Smooth muscle cell of the brain vasculature (primary cell): ENCODE measurements around the gene C1orf21.
A peak's percentile ranks its signal among the peaks of the same experiment; 100 is the strongest.
"Not testable (repeated sequence)": the region's sequence is repeated elsewhere in the genome, so short reads cannot be mapped to it uniquely, and the experiment has no call there.

Experiments
- DNase-seq: peaks from one replicate; pipeline ENCODE4 v3.0.0-alpha.2; 2012; ENCODE audit warnings: low read depth, low spot score

Gene C1orf21, protein sequence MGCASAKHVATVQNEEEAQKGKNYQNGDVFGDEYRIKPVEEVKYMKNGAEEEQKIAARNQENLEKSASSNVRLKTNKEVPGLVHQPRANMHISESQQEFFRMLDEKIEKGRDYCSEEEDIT

DNA sequence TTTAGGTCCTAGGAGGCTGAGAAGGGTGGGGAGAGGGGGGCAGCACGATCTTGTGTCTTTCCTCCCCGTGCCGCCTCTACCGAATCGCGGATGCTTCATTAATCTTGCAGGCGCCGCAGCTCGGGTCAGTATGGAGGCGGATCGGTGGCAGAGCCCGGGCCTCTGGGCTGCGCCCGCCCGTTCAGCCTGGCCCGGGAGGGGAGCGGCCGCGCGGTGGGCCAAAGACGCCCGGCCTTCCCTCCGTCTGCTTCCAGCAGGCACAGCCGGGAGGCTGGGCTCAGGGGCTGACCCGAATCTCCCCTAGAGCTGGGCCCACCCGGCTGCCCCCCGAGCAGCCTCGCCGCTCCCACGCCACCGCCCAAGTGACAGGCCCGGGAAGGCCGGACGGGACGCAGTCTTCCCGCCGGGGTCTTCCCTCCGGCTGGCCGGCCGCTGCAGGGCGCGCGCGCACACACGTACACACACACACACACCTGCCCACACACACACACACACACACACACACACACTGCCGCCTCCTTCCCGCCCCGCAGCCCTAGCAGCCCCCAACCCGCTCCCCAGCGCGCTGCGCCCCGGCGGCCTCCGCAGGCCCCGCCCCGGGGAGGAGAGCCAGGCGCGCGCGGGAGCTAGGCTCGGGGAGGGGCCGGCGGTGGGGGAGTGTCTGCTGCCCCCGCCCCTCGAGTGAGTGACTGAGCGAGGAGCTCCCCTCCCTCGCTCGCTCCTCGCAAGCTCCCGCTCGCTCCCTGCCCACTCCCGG is at the start of gene C1orf21:
TSS of gene C1orf21 (plus strand) at position 718 of the 757 bp plus-strand sequence. CDS start 90,481 bp downstream, outside the sequence.
- DNase-seq, result peak; percentile 41

DNA sequence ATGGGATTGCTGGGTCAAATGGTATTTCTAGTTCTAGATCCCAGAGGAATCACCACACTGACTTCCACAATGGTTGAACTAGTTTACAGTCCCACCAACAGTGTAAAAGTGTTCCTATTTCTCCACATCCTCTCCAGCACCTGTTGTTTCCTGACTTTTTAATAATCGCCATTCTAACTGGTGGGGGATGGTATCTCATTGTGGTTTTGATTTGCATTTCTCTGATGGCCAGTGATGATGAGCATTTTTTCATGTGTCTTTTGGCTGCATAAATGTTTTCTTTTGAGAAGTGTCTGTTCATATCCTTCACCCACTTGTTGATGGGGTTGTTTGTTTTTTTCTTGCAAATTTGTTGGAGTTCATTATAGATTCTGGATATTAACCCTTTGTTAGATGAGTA is 49.0 kb upstream of the C1orf21 start:
- DNase-seq, result not testable (repeated sequence)

DNA sequence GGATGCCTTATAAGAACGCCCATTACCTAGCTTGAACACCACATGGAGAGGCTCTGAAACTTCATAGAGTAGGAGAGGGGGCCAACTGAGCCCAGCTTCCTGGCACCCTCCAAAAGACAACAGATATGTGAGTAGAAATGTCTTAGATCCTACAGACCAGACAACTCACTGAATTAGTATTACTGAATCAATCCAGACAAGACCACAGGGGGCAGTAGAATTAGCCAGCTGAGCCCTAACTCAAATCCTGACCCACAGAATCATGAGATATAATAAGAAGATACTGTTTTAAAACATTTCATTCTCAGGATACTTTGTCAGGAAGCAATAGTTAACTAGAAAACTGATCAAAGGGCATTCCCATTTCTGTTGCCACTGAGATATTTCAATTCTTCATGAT is 45.8 kb upstream of the C1orf21 start:
- no peak for DNase-seq

DNA sequence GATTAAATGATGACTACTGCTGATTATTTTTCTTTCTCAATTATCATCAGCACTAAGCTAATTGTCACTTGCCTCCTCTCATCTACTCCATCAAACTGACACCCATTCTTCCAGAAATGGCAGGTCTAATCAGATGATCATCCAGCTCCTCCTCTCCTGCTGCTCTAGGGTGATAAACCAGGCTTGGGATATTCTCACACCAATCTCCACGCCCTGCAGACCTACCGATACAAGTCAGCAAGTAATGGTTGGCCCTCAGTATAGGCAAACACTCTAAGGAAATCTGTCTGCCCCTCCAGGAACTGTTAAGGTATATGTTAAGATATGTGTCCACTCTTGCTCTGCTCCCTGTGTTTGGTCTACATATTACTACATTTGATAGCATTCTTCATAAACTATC is 36.3 kb upstream of the C1orf21 start:
- no peak for DNase-seq

DNA sequence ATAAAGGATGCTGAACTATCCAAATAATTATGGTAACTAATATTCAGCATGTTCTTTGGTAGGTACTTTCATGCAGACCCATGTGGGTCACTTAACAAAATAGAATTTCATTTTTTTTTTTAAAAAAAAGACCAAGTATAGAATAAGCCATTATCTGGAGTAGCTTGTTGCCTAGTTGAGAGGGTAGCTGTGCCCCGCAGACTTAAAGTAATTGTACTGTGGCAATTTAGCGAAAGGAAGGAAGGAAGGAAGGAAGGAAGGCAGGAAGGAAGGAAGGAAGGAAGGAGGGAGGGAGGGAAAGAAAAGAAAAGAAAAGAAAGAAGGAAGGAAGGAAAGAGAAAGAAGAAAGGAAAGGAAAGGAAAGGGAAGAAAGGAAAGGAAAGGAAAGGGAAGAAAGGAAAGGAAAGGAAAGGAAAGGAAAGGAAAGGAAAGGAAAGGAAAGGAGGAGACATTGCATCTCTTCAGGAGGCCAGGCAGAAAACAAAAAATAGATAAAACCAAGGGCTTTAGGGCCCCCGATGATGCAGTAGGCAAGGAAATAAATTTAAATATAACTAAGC is 35.3 kb upstream of the C1orf21 start:
- DNase-seq, result no peak

DNA sequence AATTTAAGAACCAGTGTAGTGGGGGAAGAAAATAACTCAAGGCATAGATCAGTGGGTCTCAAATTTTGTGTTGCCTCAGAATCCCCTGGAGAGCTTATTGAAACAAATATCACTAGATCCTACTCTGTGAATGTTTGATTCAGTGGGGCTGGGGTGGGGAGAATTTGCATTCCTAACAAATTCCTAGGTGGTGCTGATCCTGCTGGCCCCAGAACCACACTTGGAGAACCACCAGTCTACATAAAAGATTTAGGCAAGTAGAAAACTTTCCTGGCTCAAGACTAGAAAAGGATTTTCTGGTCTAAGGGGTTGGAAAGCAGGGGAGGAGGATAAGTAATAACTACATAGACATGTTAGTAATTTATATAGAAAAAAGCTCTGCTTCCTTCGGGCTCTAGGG is 34.1 kb upstream of the C1orf21 start:
- no peak for DNase-seq

DNA sequence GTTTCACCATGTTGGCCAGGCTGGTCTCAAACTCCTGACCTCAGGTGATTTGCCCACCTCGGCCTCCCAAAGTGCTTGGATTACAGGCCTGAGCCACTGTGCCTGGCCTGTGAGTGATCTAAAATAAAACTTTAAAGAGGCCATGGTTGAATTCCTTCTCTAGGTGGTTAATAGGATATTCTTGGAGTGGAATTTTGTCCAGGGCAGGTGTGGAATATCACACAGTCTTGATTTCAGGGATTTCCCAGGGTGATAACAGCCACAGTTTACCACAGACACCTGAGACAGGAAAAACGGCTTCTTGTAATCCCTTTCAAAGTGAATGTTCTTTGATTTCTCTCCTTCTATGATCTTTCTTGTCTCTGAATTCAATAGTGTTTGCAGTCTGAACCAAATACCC is 32.1 kb upstream of the C1orf21 start:
- DNase-seq, result no peak

DNA sequence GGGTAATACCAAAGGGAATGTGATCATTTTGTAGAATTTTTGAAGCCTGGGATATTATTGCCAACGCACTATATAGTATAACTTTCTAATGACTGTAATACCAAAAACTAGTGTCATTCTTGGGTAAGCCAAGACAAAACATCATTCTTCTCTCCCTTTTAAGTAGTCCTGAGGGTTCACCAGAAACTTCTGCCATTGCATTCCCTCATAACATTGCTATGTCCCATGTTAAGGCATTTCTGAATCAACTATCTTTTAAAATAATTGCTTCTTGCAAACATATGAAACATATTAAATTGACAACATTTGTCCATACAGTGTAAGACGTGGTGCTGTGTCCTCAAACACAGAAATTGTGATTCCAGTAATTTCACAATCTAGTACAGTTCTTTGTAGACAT is 29.9 kb upstream of the C1orf21 start:
- no peak for DNase-seq

DNA sequence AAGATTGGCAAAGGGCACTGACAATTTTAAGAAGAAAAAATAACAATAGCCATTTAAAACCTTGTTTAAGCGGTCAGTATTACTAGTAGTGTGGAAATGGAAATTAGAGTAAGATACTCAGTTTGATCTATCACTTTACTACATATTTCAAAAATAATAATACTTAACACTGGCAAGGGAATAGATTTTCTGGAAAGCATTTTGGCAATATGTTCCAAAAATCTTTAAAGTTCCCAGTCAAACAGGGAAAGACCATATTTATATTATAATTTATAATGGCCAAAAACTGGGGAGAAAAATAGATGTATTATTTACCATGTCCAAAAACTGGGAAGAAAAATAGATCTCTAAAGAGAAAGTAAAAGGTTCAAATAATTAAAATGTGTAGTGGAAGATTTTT is 28.6 kb upstream of the C1orf21 start:
- no peak for DNase-seq

DNA sequence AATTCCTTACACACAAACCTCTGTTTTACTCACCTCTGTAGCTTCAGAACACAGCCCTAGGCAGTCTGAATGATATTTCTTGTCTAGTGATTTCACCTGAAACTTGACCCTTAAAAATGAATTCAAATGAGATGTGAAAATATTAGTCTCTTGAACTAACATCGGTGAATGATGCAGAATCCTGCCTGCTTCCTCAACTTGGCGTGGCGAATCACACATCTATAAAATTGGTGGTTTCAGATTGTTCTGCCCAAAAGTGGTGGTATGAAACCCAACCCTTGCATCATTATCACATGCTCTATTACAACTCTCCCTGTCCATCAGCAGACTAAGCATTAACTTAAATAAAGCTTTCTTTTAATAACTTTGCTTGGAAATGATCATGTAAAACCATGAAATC is 26.9 kb upstream of the C1orf21 start:
- no peak for DNase-seq

DNA sequence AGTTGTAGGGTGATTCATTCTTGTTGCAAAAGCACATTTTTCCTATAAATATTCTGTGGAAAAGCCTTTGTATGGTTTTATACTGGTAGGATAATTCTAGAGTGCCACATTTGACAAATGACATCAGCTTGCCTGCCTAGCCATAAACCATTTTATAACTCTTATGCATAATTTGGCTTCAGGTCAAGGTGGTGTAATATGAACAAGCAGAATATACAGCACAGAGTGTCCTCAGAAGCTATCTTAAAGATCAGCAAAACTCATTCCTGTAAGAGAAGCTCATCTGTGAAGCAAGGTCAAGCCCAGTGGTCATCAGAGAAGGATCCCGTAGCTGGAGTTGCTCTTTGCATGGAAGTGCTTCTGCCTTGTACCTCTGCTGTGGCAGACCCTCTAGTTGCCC is 24.0 kb upstream of the C1orf21 start:
- DNase-seq, result no peak

DNA sequence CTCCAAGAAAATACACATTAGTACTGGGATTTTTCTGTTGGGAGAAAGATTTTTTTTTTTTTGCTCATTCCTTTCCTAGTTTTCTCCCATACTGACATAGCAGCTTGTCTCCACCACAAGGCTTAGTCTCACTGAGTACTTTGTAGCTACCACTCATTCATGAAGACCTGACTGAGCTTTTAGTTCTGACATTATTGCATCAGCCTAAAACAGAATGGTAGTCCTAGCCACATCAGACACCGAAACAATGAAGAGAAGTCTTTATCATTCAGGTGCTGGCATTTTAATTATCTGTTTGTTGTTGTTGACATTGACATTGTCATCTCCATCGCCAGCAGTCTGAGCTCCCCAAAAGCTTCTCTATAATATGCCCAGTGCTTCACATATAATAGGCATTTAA is 21.1 kb upstream of the C1orf21 start:
- DNase-seq, result no peak

DNA sequence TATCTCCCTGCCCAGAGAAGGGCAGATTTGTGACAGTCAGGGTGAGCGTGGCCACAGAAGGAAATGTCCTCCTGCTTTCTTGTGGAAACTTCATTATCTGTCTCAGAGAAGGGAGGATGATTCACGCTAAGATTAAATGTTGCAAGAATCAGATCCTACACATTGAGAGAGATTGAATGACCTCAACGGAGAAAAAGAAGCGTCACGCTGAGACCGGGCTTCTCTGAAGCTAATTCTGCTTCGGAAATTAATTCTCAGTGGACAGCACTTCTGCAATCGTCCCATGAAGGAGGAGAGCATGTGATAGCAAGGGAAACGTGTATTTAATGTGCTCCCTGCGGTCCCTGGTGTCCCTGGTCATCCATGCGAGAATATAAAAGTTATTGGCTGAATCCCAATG is 19.8 kb upstream of the C1orf21 start:
- no peak for DNase-seq

DNA sequence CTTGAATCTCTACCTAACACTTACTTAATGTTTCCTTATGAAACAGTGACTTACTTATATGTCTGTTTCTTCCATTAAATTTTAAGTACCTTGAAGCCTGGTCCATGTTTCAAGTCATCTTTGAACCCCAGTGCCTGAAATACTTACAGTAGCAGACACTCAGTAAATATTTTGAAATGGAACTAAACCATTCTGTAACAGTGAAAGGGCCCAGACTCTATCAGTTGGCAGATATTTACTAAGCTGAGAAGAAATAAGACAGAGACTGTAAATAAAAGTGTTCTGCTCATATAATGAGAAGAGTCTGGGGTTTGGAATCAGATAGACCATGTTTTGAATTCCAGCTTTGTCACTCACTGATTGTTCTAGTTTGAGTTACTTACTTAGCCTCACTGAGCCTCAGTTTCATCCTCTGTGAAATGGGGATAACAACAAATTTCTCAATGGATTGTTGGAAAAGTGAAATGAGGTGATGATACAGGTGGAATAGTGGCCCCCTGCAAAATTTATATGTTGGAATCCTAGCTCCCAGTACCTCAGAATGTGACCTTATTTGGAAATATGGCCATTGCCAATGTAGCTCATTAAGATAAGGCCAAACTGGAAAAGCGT is 19.3 kb upstream of the C1orf21 start:
- no peak for DNase-seq

DNA sequence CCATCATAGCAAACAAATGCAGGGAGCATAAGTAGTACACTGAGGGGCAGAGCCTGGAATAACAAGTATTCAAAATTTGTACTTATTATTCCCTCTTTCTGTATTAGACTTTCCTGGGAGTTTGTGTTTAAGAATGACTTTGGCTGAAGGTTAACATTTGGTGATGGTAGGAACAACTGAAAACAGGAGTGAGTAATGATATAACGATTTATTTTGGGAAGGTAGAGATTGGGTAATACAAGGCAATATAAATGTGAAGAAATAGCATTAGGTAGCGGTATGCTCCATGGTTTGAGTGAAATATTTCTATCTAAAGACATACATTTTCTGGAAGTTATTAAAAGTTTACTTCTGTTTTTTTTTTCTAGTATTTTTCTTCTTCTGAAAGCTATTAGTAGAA is 18.5 kb upstream of the C1orf21 start:
- DNase-seq, result no peak

DNA sequence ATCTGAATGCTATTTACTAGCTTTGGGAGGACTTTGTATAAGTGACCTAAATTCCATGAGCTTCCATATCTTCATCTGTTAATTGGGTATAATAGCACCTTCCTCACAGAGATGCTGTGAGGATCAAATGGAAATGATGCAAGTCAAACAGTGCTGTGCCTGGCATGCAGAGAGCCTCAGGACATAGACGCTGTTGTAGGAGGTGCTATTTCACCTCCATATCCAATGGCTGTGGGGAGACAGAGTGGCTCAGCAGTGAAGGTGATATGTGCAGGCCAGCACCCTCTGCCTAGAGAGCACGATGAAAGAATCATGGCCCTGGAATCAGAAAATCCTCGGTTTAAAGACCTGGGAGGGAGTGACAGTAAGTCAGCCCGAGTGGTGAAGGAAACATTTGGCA is 16.0 kb upstream of the C1orf21 start:
- DNase-seq, result no peak

DNA sequence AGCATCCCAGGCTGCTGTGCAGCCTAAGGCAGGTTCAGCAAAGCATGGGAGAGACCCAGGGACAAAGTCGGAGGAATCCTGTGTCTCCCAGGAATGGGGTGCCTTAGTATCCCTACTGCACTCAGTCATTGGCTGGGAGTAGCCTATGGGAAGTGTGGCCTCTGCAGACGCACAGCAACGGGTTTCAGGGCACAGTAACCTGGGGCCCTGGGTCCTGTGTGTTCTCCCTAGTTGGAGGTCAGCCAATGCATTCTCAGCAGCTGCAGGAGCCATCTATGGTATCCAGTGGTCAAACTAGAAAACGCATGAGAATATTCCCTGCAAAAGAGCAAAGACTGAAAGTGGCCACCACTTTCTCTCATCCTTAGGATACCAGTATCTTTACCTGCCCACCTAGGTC is 13.7 kb upstream of the C1orf21 start:
- DNase-seq, result no peak

DNA sequence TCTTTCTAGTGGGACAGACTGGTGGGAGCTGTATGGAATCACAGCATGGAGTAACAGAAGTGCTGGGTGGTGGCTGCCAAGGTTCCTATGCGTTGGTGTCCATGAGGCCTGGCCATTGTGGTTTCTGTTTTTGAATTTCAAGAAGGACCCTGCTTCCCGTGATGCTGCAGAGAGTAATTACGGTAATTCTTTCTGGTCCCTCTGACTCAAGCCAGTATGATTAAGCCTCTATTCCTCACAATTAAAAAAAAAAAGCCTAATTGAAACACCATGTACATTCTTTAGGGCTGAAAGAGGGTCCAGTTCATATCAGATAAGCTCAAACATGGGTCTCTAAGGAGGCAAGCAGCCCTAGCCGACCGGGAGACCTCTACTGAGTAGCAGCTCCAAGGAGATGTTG is 10.5 kb upstream of the C1orf21 start:
- DNase-seq, result no peak

DNA sequence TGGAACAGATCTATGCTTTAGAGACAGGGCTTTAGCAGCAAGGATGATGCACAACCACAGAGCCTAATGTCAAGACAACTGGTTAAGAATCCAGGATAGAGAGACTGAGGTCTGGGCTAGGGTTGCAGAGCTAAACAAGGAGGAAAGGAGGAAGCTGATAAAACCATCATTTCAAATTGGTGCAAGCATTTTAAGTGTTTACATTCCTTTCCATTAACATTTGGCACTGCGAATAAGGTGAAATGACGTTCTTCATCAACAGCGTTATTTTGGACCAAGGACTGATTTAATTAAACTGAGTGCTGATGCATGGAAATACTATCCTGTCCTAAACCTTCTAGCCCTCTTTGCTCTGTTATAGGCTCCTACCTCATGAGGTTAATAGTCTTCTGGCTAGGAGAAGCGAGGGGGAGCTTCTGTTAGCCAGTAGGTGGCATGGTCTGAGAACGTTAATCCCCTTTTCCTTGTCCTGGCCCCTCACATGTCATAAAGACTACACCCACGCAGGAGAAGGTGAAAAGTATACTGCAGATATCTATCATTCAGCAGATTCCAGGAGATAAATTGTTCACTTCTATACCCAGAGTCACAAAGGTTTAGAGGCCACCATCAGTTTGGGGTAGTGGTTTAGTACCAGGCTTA is 7.6 kb upstream of the C1orf21 start:
- DNase-seq, result no peak

DNA sequence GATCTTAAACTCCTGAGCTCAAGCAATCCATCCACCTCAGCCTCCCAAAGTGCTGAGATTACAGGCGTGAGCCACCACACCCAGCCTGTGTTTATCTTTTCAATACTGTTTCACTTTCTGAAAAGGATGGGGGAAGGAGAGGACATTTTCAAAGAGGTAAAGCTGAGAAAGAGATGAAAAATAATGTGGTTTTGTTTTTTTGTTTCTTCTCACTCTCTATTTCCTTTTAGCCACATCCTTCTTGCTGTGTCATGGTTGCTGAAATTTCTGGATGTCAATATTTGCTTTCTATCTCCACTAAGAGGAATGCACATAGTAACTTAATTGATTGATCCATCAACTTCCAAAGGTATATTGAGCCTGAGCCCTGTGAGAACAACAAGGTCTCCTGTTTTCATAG is 6.4 kb upstream of the C1orf21 start:
- no peak for DNase-seq

DNA sequence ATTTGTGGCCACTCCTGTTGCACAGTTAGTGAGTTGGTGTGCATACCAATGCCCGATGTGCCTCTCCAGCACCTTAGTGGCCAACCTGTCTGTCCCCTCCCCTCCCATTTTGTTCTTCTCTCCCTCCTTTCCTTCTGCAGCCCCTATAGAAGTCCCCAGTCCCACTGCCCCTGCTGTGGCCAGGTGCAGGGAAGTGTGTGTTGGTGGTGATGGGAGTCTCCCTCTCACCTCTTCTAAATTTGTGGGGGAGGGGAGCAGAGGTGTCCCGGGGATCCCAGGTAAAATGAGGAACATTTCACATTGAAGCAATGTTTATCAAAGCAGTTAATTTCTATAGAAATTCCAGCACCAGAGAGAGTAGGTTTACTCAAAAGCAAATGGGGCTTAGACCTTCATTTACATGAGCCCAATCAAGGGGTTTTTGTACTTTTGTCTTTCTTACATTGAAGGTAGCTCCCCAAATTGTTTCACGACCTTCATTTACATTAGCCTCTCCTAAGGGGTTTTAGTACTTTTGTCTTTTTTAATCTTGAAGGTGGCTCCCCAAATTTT is 3.0 kb upstream of the C1orf21 start:
- DNase-seq, result no peak

DNA sequence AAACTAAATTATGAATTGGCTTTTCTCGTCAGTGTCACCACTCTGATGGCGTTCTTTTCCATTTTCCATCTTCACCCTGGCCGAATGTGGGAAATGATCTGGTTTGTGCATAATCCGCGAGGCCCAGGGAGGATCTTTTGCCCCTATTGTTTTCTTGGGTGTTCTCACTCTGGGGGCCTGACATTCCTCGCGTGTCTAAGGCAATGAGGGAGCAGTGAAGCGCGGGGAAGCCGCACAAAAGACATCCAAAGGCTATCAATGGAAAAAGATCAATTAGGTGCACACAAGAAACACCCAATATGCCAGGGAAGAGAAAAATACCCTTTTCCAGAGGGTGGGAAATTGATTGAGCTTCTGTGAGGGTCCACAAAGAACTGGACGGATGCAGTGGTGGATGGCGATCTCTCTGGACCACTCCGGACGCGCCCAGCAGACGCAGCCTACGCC is 941 bp upstream of the C1orf21 start:
- DNase-seq, result no peak
